ENCODE data around the gene SYDE1.
"Not testable (repeated sequence)": the region's sequence is repeated elsewhere in the genome, so short reads cannot be mapped to it uniquely, and the experiment has no call there.

The SYDE1 gene, protein sequence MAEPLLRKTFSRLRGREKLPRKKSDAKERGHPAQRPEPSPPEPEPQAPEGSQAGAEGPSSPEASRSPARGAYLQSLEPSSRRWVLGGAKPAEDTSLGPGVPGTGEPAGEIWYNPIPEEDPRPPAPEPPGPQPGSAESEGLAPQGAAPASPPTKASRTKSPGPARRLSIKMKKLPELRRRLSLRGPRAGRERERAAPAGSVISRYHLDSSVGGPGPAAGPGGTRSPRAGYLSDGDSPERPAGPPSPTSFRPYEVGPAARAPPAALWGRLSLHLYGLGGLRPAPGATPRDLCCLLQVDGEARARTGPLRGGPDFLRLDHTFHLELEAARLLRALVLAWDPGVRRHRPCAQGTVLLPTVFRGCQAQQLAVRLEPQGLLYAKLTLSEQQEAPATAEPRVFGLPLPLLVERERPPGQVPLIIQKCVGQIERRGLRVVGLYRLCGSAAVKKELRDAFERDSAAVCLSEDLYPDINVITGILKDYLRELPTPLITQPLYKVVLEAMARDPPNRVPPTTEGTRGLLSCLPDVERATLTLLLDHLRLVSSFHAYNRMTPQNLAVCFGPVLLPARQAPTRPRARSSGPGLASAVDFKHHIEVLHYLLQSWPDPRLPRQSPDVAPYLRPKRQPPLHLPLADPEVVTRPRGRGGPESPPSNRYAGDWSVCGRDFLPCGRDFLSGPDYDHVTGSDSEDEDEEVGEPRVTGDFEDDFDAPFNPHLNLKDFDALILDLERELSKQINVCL

DNA sequence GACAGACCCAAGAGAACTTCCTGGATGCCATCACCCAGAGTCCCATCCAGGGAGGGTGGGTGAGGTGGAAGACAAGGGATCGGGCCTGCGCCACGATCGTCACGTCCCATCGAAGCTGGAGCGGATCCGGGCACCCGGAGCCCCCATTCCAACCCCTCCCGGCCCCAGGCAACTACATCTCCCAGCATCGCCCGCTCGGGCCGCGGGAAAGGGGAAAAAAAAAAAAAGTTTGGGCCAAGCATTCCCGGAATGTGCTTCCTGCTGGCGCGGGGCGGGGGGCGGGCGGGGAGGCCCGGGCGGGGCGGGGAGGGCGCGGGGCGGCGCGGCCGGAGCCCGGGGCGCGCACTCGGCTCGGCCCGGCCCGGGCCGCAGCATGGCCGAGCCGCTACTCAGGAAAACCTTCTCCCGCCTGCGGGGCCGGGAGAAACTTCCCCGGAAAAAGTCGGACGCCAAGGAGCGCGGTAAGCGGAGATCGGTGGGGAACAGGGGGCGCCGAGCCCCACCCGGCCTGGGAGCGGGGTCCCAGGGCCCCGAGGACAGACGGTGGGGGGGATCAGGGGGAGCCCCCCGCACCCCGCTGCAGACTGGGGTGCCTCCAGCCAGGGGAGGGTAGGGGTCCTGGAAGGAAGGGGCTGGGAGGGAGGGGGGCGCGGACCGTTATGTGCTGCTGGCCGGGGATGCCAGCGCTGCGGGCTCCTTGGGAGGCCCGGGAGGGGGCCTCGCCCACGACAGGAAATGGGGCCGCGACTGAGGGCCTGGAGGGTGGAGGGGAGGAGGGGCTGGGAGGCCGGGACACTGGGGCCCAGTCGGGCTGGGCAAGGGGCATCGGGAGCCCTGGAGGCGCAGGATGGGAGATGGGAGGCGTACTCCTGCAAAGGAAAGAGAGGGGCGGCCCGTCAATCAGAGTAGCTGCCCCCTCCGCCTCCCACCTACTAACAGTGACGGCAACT, at the start of gene SYDE1:
TSS of gene SYDE1 (plus strand) at position 341 of the 950 bp plus-strand sequence. CDS start at position 374, 33 bp downstream.
- DNase-seq (ENCODE audit: low read depth): no peak

DNA sequence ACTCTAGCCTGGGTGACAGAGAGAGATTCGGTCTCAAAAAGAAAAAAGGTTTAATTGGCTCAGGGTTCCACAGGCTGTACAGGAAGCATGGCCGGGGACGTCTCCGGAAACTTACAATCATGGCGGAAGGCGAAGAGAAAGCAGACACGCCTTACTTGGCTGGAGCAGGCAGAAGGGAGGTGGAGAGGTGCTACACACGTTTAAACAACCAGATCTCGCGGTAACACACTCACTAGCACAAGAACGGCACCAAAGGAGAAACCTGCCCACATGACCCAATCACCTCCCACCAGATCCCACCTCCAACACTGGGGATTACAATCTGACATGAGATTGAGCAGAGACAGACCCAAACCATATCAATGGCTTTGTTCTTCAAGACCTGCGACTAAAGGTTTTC, 45.2 kb upstream of the SYDE1 start:
- no peak for DNase-seq (ENCODE audit: low read depth)

DNA sequence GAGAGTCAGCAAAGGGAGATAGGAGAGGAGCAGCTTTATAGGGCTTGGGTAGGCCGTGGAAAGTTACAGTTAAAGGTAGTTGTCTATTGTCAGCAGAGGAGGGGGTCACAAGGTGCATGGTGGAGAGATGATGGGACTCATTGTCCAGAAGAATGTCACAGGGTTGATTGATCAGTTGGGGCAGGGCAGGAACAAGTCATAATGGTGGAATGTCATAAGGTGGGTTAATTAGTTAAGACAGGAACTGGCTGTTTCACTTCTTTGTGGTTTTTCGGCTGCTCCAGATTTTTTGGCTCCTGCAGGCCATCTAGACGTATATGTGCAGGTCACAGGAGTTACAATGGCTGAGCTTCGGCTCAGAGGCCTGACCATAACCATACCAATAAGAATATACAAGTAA, 36.8 kb upstream of the SYDE1 start:
- DNase-seq (ENCODE audit: low read depth): not testable (repeated sequence)

DNA sequence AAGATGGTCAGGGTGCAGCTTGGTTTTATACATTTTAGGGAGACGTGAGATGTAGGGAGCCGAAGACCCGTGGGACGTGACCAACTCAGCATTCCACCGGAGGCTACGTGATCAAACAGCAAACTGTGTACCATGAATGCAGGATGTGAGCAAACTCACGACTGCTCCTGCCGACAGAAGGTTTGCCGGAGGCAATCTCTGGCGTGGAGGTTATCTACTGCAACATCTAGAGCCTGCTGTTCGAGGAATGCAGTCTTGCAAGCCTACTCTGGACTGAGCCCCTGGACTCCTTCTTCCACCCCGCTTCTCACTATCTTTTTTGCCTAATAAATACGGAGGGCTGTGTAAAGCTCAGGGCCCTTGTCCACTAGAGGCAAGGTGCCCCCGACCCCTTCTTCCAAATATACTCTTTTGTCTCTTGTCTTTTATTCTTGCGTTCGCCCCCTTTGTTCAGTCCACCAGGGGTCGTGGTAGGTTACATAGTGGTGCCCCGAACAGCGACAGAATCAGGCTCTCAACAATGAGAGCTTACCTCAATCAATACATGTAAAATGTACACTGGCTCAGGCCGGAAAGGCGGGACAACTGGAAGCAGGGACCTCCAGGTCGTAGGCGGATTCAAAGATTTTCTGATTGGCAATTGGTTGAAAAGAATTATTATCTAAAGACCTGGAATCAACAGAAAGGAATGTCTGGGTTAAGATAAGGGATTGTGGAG, 34.1 kb upstream of the SYDE1 start:
- DNase-seq (ENCODE audit: low read depth): no peak

DNA sequence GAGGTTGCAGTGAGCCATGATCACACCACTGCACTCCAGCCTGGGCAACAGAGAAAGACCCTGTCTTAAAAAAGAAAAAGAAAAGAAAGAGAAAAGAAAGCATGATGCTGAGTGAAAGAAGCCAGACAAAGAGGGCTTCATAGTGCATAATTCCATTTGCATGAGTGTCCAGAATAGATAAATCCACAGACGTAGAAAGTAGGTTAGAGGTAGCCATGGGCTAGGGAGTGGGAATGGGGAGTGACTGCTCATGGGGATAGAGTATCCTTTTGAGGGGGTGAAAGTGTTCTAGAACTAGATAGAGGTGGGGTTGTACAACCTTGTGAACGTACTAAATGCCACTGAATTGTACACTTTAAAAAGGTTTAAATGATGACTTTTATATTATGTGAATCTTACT, 32.8 kb upstream of the SYDE1 start:
- no peak for DNase-seq (ENCODE audit: low read depth)

DNA sequence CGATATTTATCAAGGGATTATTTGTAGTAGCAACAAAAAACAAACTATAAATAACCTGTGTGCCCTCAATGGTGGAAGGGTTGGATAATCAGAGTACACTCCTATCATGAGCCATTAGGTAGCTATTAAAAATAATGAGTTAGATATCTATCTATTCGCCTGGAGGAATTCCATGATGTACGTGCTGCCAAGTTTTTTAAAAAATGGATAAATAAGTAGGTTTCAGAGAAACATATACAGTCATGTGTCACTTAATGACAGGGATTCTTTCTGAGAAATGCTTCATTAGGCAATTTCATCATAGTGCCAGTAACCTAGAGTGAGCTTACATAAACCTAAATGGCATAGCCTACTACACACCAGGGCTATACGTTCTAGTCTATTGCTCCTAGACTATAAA, 31.4 kb upstream of the SYDE1 start:
- DNase-seq (ENCODE audit: low read depth): no peak

DNA sequence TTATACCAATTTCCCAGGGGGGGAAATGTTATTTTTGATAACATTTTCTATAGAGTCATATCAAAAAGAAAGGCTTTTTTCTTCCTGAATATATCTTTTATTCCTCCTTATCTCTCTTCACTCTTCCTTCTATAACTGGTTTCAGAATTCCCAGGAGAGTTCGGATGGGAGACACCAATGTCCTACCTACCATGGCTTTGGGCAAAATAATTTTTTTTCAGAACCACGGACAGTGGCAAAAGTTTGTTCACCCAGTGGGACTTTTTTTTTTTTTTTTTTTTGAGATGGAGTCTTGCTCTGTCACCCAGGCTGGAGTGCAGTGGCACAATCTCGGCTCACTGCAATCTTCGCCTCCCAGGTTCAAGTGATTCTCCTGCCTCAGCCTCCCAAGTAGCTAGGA, 27.2 kb upstream of the SYDE1 start:
- not testable (repeated sequence) for DNase-seq (ENCODE audit: low read depth)

DNA sequence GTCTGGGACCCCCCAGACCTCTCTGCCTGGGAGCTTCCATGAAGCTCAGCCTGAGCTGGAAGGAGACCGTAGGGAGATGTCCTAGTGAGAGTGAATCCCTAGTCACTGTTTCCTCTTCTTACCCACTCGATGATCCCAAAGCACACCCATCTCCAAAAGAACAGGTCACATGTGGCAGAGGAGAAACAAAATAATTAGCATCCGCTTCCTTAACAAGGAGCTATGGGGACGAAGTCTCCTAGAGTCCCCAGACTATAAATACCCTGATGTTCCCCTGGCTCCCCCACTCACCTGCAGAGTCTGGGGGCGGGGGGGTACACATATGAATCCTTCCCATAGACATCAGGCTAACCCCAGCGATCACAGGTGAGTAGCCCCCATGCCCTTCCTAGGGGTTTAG, 25.3 kb upstream of the SYDE1 start, which contains the start of gene OR1I1:
TSS of gene OR1I1 (plus strand) at position 301 of the 400 bp plus-strand sequence. CDS start 4,855 bp downstream, outside the sequence.
- no peak for DNase-seq (ENCODE audit: low read depth)

DNA sequence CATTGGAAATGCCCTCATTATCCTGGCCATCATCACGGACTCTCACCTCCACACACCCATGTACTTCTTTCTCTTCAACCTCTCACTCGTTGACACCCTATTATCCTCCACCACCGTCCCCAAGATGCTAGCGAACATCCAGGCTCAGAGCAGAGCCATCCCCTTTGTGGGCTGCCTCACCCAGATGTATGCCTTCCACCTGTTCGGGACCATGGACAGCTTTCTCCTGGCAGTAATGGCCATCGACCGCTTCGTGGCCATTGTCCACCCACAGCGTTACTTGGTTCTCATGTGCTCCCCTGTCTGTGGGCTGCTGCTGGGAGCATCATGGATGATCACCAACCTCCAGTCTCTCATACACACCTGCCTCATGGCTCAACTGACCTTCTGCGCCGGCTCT, 20.0 kb upstream of the SYDE1 start:
- DNase-seq (ENCODE audit: low read depth): no peak

DNA sequence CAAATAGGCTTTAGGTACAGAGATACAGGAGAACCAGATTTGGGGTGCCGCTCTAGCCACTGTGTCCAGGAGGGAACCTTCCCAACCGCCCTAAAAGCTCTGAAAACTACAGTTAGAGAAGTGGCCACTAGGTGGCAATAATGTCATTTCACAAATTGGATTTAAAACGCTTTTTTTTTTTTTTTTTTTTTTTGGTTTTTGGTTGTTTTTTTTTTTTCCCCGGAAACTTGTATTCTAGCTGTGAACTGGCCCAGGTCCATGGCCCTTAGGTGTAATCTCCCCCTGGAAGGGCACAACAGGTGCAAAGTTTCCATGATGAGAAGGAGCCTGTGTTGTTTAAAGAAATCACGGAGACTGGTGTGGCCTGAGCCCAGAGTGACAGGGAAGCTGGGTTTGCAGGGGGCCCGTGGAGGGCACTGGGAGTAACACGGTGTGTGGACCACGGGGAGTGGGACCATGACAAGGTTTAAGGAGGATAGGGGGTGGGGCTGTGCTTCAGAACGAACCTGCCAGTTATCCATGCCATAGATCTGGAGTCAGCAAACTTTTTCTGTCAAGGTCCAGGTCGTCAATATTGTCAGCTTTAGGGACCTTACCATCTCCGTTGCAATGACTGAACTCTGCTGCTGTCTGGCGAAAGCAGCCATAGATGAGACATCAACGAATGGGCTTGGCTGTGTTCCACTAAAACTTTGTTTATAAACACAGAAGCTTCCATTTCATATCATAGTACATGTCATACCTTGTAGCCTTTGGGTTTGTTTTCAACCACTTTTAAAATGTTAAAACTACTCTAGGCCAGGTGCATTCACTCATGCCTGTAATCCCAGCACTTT, 15.1 kb upstream of the SYDE1 start:
- DNase-seq (ENCODE audit: low read depth): no peak

DNA sequence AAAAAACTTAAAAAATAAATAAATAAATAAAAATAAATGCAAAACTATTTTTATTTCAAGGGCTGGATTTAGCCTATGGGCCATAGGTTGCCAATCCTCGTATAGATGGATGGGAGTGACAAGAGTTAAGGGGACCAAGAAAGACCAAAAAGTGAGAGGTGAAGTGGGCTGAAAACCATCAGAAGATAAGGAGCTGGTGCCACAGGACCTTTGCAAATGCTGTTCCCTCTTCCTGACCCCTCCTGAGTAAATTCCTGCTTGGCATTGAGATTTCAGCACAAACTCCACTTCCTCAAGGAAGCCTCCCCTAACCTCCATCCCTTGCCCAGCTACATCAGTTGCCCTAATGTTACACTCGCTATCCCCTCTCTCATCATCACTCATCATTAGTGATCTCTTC, 14.2 kb upstream of the SYDE1 start:
- no peak for DNase-seq (ENCODE audit: low read depth)

DNA sequence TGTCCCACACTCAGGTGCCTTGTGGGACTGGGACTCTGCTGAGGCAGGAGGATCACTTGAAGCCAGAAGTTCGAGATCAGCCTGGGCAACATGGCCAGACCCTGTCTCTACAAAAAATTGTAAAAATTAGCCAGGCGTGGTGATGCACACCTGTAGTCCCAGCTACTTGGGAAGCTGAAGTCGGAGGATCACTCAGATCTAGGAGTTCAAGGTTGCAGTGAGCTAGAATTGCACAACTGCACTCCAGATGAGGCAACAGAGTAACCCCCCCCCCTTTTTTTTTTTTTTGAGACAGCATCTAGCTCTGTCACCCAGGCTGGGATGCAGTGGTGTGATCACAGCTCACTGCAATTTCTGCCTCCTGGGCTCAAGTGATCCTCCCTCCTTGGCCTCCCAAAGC, 11.0 kb upstream of the SYDE1 start:
- DNase-seq (ENCODE audit: low read depth): no peak

DNA sequence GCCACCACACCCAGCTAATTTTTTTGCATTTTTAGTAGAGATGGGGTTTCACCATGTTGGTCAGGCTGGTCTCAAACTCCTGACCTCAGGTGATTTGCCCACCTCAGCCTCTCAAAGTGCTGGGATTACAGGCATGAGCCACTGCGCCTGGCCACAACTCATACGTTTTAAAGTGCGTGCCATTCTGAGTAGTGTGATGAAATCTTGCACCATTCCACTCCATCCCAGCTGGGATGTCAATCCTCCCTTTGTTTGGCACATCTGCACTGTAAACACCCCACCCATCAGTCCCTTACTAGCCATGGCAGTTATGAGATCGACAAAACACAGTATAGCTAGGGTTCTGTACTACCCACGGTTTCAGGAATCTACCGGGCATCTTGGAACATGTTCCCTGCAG, 9.2 kb upstream of the SYDE1 start:
- DNase-seq (ENCODE audit: low read depth): not testable (repeated sequence)

DNA sequence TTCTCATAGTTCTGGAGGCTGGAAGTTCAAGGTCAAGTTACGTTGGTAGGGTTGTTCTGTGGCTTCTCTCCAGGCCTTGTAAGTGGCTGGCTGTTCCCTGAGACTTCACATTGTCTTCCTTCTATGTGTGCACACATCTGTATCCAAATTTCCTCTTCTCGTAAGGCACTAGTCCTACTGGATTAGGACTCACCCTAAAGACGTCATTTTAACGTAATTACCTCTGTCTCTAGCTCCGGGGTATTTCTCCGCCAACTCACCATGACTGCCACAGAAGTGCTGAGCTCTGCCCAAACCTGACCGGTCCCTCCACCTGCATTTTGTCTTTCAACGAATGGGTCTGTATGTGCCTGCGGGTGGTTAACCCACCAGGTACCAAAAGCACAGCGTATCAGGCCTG, 8.7 kb upstream of the SYDE1 start:
- DNase-seq (ENCODE audit: low read depth): no peak

DNA sequence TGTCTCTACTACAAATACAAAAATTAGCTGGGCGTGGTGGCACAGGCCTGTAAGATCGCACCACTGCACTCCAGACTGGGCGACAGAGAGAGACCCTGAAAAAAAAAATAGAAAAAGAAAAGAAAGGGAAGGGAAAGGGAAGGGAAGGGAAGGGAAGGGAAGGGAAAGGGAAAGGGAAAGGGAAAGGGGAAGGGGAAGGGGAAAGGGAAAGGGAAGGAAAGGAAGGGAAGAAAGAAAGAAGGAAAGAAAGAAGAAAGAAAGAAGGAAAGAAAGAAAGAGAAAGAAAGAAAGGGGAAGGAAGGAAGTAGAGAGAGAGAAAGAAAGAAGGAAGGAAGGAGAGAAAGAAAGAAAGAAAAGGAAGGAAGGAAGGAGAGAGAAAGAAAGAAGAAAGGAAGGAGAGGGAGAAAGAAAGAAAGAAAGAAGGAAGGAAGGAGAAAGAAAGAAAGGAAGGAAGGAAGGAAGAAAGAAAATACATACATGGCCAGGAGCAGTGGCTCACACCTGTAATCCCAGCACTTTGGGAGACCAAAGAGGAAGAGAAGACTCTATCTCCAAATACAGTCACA, 8.1 kb upstream of the SYDE1 start:
- DNase-seq (ENCODE audit: low read depth): no peak

DNA sequence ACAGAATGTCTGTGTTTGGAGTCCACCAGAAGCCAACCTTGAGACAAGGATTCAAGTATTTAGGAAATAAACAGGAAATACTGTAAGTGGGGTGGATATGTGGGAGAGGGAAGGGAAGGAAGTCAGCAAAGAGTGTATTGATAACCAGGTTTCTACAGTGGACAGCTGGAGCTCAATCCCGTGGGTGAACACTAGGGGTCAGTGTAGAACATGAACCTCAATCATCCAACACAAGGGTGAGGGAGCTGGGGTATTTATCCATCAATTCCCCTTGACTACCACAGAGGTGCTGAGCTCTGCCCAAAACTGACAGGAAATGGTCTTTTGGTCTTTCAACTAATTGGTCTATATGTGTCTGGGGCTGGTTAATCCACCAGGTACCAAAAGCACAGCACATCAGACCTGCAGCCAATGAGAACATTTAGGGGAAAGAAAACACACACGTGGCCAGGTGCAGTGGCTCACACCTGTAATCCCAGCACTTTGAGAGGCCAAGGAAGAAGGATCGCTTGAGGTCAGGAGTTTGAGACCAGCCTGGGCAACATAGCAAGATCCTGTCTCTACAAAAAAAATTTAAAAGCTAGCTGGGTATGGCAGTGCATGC, 5.6 kb upstream of the SYDE1 start:
- DNase-seq (ENCODE audit: low read depth): peak; percentile 61

DNA sequence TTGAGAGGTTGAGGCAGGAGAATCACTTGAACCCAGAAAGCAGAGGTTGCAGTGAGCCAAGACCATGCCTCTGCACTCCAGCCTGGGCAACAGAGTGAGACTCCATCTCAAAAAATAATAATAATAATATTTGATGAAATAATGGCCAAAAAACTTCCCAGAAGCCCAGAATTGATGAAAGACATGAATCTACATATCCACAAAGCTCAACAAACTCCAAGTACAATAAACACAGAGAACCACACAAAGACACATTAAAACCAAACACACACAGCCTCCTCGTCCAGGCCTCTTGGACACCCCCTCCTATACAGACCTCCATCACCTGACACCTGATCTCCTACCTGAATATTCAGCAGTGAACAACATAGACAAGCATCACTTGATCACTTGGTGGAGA, 3.2 kb upstream of the SYDE1 start:
- no peak for DNase-seq (ENCODE audit: low read depth)

DNA sequence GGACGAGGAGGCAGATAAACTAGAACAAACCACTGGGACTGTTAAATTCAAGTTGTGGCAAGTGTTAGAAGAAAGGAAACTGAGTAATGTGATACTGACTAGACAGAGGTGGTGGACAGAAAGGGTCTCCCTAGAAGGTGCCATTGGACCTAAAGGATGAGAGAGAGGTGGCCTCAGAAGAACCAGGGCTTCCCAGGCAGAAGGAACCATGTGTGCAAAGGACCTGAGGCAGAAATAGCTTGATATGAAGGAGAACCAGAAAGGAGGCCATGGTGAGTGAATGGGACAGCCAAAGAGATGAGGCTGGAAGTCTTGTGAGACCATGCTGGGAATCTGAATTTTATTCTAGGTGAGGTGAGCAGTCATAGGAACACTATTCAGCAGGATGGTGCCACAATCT, 2.8 kb upstream of the SYDE1 start:
- DNase-seq (ENCODE audit: low read depth): no peak

DNA sequence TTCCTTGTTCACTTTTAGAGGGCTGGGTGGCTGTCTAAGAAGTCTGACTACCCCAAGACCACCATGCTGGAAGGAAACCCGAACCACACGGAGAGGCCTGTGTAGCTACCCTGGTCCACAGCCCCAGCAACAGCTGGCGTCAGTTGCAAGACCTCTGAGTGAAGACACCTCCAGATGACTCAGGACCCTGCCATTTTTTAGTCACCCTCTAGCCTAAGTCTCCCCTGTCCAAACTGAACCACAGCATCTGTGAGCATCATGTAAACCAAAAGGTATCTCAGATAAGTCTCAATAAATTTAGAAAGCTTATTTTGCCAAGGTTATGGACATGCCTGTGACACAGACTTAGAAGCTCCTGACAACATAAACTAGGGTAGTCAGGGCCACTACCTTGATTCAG, 2.2 kb upstream of the SYDE1 start:
- DNase-seq (ENCODE audit: low read depth): no peak
